ENCODE measurements around the gene RERE.
A peak's percentile ranks its signal among the peaks of the same experiment; 100 is the strongest.
"Not testable (repeated sequence)": the region's sequence is repeated elsewhere in the genome, so short reads cannot be mapped to it uniquely, and the experiment has no call there.

Gene RERE

DNA sequence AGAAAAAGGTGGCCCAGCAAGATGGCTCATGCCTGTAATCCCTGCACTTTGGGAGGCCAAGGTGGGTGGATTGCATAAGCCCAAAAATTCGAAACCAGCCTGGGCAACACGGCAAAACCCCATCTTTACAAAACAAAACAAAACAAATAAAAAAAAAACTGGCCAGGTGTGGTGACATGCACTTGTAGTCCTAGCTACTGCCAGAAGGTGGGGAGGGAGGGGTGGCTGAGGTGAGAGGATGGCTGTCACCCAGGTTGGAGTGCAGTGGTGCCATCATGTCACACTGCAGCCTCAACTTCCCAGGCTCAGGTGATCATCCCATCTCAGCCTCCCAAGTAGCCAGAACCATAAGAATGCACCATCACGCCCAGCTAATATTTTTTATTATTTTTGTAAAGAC, 22.8 kb downstream of the RERE start:
- DNase-seq: peak; percentile 56

DNA sequence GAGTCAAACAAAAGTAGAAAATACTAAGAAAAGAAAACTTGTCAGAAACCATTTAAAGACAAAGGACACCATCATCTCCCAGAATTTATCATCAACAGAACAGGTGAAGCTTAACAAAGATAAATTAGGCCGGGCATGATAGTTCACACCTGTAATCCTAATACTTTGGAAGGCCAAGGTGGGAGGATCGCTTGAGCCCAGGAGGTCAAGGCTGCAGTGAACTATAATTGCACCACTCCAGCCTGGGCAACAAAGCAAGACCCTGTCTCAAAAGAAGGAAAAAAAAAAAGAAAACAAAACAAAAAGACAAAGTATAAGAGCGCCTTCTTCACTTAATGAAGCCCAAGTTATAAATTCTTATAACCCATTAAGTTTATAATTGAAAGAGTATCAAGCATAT, 25.6 kb downstream of the RERE start:
- DNase-seq: no peak

DNA sequence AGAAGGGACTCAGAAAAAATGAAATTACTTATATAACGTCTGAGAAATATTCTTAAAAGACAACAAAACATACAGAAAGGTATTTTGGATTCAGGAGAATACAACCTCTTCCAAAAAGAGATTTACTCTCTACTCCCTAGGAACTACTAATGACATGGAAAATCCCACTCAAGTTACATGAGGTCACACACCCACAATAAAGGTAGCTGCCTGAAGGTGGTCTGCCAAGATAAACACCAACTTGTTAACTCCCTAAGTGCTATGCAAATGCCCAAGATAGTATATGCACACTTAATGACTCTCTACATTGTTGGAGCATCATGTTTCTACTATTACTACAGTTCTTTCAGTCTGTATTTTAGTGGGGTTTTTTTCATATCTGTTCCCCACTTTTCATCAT, 26.5 kb downstream of the RERE start:
- DNase-seq: no peak

DNA sequence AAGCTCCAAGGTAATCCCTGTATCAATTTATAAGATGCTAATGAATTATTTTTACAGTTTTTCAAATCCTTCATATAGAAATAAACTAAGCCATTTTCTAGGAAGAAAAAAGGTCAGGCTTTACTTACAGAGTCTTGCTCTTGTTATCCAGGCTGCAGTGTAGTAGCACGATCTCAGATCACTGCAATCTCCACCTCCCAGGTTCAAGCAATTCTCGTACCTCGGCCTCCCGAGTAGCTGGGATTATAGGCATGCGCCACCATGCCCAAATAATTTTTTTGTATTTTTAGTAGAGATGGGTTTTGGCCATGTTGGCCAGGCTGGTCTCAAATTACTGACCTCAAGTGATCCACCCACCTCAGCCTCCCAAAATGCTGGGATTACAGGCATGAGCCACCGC, 27.0 kb downstream of the RERE start:
- DNase-seq: no peak

DNA sequence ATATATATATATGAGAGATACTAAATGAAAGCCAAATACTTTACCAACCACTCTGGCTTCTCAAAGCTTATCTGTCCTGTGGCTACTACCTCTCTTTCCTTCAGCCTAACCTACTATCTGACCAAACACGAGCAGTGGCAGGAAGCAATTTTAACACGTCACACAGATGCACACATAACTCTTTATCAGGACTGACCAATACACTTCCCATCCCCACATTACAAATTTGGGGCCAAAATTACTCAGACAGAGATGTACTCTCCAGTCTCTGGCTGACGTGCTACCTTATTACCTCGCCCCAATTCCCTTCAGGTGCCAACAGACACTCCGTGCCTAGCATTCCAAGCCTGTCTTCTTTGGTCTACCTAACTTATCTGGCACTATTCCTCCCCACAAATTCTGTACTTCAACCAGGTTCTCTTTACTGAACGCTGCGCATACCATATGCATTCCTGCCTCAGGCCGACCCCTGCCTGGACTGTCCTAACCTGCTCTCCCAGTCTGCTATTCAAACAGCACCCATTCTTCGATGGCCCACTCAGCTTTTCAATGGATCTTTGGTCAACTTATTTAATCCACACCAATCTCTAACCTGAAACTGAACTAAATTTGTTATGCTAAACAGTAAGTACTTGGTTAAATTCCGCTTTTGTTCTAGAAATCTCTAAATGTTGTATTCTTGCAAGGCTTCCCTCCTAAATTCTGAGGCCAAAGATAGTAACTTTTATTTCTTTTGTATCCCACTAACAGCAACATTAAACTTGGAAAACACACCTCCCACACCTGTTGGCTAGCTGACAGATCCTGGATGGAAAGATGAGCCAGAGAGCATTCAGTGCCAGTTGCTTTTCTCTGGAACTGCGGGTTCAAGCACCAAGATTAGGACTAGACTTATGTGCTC, 27.9 kb downstream of the RERE start:
- peak; percentile 7 for DNase-seq

DNA sequence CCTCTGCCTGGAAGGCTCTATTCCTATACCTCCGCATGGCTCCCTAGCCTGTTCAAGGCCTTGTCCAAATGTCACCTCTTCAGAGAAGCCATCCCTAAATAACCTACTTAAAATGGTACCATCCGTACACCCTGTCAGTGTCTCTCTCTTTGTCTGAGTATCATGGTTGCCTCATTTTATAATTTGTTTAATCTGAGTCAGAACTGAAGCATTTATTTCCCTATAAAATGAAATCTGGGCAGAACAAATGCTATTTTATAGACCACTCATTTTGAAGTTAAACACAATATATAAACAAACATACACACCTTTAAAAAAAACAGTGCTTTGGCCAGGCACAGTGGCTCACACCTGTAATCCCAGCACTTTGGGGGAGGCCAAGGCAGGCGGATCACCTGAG, 30.2 kb downstream of the RERE start:
- no peak for DNase-seq

DNA sequence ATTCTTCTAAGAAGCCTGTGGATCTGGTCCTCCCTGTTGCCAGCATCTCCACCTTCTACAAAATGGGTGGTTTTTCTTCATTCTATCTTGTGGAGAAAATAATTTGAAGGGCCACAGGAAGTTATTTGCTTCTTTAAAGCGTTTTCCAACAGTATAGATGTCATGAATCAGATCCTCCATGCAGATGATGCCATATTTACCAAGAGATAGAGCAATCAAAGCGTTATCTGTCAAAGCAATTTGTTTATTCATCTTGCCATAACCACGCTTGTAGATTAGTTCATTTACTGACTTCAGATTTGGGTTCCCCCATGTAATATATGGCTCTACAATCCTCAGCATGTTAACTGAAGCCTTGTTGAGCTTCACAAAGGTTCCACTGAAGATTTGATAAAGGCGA, 31.2 kb downstream of the RERE start:
- DNase-seq: not testable (repeated sequence)

DNA sequence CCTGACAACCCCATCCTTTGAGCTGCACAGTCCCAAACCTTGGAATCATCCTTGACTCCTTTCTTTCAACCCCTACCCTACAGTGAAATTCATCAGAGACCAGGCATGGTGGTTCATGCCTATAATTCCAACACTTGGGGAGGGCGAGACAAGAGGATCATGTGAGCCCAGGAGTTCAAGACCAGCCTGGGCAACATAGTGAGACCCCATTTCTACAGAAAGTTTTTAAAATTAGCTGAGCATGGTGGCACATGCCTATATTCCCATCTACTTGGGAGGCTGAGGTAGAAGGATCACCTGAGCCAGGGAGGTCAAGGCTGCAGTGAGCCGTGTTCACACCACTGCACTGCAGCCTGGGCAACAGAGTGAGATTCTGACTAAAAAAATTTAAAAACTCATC, 34.5 kb downstream of the RERE start:
- no peak for DNase-seq

DNA sequence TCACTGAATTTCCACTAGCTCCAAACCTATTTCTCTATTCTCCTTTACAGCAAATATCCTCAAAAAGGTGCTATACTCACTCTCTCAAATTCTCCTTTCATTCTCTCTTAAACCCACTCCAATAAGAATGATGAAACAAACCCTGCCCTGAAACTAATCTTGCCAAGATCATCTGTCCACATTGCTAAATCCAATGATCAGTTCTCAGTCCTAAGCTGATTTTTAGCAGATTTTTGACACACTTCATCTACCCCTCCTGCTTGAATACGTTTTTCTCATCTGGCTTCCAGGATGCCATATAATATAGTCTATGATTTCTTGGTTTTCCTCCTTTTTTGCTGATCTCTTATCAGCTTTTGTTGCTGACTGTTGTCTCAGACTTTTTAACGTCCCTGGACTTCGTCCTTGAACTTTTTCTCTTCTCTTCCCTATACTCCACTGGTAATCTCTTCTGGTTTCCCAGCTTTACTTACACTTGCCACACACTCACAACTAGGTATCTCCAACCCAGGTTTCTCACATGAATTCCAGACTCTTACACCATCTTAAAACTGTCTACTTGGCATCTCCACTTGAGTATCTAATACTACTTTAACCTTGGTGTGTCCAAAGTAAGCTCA, 35.3 kb downstream of the RERE start:
- no peak for DNase-seq

DNA sequence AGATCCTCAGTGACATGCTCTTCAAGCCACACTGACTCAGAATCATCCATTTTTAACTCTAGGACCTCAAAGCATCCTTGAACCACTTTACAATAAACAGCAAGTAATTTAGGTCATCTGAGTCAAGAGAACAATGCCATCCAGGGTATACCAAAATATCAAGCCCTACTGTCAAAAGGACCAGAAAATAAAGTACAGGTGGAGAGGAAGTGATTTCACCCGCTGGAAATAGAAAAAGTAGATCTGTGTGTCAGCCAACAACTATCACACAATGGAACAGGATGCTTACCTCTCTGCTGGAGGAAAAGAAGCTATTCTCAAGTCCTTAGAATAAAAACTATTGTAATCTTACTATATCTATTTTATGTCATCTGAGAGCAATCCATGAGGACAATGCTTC, 37.0 kb downstream of the RERE start:
- no peak for DNase-seq

DNA sequence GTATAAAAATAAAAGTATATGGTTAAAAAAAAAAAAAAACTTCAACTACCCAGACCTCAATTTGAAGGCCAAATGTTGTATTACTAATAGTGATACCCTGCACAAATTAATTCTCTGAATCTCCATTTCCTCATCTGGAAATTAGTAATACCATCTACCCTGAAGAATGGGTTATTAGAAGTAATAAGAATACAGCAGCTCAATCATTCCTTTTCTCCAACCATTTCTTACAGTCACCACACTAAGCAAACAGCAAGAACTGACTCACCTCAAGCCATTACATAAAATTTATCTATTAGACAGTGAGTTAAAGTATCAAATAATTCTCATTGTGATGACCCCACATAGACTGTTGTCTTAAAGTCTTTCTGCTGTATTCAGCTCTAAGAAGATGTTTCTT, 39.6 kb downstream of the RERE start:
- DNase-seq: no peak

DNA sequence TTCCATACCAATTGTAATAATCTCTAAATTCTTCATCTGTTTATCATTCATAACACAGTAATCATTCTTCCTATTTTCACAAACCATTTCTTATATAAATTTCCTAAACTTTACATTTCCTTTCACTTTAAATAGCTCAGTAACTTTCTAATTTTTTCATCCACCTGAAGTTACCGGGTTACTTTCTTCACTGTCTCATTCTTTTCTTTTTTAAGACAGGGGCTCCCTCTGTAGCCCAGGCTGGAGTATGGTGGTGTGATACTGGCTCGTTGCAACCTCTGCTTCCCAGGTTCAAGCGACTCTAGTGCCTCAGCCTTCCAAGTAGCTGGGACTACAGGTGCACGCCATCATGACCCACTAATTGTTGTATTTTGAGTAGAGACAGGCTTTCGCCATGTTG, 41.3 kb downstream of the RERE start:
- no peak for DNase-seq

DNA sequence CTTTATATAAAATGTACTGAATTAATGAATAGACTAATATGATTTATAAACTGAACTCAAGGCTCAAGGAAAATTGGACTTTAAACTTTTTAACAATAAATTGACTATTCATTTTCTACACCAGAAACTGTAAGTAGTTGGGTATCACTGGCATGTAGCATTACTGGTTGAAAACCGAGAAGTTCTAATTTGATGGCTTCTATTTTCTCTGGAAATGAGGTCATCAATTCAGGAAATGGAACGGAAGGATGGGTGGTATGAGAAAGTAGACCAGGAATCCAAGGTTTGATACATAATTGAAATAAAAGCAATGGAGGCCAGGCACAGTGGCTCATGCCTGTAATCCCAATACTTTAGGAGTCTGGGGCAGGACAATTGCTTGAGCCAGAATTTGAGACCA, 50.4 kb downstream of the RERE start:
- DNase-seq: no peak

DNA sequence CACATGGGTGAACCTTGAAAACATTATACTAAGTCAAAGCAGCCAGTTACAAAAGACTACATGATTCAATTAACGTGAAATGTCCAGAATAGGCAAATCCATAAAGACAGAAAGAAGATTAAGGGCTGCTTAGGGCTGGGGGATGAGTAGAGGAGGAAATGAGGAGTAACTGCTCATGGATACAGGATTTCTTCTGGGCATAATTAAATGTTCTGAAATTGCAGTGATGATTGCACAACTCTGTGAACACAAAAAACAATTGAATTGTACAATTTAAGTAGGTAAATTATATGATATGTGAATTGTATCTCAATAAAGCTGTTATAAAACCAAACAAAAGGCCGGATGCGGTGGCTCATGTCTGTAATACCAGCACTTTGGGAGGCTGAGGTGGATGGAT, 52.2 kb downstream of the RERE start:
- no peak for DNase-seq

DNA sequence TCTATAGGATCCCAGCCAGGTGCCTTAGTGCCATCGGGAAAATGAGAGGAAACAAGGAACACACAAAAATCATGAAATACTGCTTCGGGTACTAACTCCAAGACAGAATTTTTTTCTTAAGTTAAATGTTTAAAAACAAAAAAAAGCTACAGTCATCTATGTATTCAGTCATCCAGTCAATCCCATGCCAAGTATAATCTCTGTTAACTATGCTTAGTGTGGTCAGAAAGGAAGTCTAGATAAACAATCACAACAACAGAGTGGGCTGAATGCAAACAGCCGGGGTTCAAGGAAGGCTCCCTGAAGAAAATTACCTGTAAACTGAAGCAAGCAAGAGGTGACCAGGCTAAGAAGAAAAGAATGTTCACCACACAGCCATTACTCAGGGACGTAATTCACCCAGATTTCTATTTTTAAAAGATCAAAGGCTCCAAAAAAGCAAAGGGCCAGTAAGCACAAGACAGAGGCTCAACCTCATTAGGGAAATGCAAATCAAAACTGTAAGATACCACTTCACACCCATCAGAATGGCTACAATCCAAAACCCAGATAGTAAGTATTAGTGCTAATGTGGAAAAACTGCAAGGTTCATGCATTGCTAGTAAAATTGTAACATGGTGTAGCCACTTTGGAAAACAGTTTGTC, 53.0 kb downstream of the RERE start:
- no peak for DNase-seq

DNA sequence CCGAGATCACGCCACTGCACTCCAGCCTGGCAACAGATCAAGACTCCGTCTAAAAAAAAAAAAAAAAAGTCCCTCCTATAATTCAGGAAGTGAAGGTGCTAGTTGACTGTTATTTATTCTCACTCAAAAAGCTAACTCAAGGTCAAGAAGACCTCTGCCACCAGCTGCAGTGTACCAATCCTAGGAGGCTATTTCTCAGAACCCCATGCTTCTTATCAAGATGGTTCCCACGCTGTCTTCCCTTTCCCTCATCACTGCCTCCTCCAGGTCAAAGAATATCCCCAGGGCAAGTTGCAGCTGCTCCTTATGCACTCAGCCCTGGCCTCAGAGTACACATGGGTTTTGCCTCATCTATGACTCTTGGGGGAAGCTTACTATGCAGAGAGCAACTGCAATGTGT, 53.6 kb downstream of the RERE start:
- DNase-seq: peak; percentile 13

DNA sequence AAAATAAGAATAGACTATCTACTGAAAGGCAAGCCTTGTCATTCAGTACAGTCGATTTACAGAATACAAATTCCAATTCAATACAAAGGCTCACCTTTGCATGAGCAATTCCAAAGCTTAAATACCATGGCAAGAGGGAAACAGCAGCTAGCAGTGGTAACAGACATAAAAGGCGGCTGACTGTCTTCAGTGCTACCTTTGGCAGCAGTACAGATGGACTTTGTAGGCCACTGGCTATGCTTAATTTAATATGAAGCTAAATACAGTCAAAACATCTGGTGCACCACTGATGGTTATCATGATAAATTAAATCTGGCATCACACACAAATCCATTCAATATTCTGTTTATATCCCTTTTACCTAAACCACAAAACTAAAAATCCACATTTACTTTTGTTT, 62.4 kb downstream of the RERE start:
- DNase-seq: peak; percentile 73

DNA sequence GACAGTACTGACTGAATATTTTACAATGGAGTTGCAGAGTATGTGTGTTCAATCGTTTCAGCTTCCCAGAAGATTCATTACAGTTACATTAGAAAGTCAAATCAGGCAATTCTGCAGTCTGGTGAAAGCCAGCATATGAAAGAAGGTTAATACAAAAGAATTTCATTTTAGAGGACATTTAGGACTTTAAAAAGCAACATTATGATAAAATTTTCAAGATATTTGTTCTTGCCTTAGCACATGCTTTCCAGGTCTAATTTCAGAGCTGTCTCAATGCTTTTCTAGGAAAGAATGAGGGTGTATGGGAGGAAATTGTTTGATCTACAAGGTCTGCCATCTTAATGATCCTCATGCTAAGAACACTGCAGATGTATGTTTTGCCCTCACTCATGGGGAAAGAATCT, 63.2 kb downstream of the RERE start:
- peak; percentile 35 for DNase-seq

DNA sequence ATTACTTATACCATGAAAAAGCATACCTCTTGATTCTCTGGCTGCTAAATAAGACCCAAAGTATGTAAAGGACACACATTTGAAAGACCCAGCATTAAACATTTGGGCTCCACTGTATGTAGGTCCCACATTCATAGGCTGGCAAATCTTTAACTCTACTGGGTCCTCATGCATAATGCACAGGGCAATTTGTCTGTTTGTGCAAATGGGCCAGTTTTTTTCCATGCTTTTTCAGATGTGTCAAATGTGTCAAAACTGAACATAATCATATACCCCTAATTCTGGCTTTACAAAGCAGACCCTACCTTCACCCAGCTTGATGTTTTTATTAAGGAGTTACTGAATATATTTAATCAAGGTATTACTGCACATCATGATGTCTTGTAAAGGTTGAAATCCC, 63.7 kb downstream of the RERE start:
- DNase-seq: no peak

DNA sequence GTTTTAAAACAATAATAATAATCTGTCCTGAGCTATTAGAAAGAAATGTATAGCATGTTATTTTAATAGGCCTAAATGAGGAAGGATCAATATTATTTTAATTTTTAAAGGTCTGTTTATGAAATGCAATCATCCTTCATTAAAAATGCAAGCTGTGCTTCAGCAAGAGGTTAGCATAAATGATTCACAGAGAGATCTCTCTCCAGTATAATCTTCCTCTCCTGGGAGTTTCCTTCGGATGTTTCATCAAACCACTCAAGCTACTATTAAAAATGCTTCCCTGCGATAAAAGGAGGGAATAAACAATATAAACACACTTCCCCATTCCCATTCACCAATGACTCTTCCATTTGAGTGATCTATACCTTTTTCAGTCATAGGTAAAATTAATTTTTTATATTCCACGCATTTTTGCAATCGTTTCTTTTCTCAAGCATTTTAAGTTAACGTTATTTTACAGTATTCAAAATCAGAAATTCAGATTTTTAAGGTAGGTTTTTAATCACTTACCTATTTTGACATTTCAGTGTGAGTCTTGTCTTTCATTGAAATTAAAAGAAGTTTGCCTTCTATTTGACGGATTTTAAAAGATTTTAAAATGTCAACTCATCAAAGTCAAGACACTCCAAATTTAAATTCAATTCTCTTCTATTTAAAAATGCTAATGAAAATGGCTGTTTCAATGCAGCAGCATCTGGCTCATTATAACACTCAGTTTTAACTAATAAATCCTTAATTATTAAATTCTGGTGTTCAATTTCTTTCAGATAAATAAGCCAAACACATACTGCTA, 64.3 kb downstream of the RERE start:
- peak; percentile 45 for DNase-seq

DNA sequence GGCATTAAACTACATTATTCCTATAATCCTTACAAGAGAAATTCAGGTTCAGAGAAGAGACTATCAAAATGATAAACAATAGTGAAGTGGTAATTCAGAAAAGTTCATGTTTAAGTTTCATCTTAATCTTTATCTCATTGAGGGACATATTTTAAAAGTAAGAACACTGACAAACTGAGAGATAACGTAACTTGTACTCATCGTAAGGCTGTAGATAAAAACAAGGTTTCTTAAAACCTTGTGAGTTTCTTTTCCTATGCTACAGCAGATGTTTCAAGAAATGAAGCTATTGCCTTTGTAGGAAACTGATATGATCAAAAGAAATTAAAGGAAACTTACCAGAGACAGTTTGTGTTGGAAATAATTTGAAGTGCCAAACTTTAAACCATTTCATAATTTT, 65.0 kb downstream of the RERE start:
- no peak for DNase-seq

DNA sequence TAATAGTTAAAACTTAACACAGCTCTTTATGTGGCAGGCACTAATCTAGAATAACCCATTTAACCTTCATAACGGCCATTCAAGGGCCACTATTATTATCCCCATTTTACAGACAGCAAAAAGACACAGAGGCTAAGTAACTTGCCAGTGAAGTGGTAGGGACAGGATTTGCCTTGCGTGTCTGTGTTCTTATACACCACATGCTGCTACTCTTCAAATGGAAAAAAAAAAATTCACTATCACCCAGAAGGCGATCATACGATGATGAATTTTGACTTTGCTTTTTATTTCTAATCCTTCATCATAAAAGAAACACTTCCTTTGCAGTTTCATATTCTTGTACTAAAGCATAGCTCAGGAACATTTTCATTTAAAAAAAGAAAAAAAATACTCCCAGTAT, 65.5 kb downstream of the RERE start:
- no peak for DNase-seq
